GM10266 (cell line): ENCODE data around the gene ROPN1.
A peak's percentile ranks its signal among the peaks of the same experiment; 100 is the strongest.

Source experiments
- DNase-seq: peaks from one replicate; pipeline ENCODE4 v3.0.0; 2012; ENCODE audit errors: extremely low spot score
- CTCF ChIP-seq: IDR thresholded peaks from 2 replicates; pipeline ENCODE4 v1.5.1; 2012; ENCODE audit warnings: mild to moderate bottlenecking, low read depth; ENCODE audit not compliant: control insufficient read depth, insufficient read depth; ENCODE audit errors: missing control alignments

Gene ROPN1

GRCh38 chr3:123961508-123961856 is 30.4 kb downstream of the ROPN1 start:
- DNase-seq: no peak
- TF ChIP-seq CTCF: no peak

GRCh38 chr3:123960781-123961507 is 31.0 kb downstream of the ROPN1 start, which contains the start of gene CCDC14:
Gene CCDC14, minus strand, starts transcription at chr3:123961229. Its CDS starts 56 bp downstream, at chr3:123961173.
- TF ChIP-seq CTCF: no peak
- peak; percentile 55 for DNase-seq

- no peak for TF ChIP-seq CTCF
- no peak for DNase-seq
These were observed 38.2 kb downstream of the ROPN1 start for GRCh38 chr3:123953735-123954134.

- no peak for TF ChIP-seq CTCF
- DNase-seq: no peak
These were observed 38.9 kb downstream of the ROPN1 start for GRCh38 chr3:123952844-123953520.

- no peak for TF ChIP-seq CTCF
- no peak for DNase-seq
These were observed 40.1 kb downstream of the ROPN1 start for GRCh38 chr3:123951522-123952447.

GRCh38 chr3:123949641-123950040 is 42.3 kb downstream of the ROPN1 start:
- TF ChIP-seq CTCF: no peak
- DNase-seq: no peak
